ENCODE results near the gene C1orf105.

C1orf105 gene

DNA sequence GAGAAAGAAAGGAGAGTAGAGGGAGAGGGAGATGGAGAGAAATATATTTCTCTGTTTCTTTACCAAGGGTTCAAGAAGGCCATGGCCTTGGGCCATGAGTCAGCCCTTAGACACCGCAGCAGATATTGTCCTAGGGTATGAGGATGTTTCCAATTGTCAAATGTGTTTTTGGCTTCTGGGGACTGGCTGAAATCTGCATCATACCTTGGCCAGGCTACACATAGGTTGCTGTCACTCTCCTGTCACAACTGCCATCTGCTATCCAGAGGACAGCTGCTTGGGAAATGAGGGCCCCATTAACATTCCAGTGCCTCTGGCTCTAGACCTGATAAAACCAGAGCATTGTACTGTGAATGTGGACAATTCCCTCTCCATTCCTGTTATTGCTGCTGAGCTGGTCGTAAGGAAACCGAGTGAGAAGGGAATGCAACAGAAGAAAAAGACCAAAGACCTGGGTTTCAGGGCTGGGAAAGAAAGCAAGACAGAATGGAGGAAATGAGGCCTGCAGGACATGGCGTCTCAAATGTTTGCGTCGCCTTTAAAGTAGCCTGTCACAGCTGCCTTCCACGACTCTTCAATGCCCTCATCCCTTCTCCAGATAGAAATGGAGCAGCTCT lies 32.2 kb downstream of the C1orf105 start:
- no peak for TF ChIP-seq CTCF (IDR thresholded peaks at IDR 0.05; ENCODE audit: insufficient read depth, low read depth, low read length, missing control alignments)
- DNase-seq (ENCODE audit: low read depth): no peak
- H3K4me3 ChIP-seq (ENCODE audit: low read length): no peak overlapping the region

DNA sequence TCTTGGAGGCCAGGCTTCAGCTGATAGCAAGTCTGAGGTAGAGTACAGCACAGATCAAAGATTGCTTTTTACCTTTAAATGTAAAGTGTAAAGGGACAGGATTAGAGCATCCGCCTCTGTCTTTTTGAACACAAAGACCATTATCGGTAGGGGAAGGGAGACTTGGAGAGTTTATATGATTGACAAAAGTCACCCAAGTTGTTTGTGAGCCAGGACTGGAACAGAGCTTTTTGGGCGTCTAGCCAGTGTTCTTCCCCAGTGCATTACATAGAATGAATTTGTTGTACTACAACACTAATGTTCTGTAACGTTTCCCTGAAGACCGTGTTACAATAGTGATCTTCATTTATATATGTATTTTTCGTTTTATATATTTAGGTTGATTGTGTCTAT lies 32.7 kb downstream of the C1orf105 start:
- no peak for TF ChIP-seq CTCF (IDR thresholded peaks at IDR 0.05; ENCODE audit: insufficient read depth, low read depth, low read length, missing control alignments)
- no peak for DNase-seq (ENCODE audit: low read depth)

DNA sequence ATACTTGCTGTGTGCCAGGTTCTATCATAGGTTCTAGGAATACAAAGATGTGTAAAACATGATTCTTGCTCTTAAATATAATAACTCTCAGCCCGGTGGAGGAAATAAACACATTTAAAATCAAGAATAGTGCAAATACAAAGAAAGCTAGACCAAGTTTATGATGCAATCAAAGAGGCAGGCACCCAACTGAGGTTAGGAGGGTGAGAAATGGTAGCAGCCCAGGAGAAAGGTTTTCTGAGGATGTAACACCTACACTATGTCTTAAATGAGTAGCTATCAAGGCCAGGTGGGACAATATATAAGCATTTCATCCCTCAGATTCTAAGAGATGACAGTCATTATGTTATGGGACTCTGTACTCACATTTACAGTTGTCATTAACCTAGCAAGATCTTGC lies 33.1 kb downstream of the C1orf105 start:
- DNase-seq (ENCODE audit: low read depth): no peak
- no peak overlapping the region for H3K4me3 ChIP-seq (ENCODE audit: low read length)
- no peak for TF ChIP-seq CTCF (IDR thresholded peaks at IDR 0.05; ENCODE audit: insufficient read depth, low read depth, low read length, missing control alignments)

More for the DNA sequence above, 32.7 kb downstream of the C1orf105 start:
- no peak overlapping the region for H3K4me3 ChIP-seq (ENCODE audit: low read length)

DNA sequence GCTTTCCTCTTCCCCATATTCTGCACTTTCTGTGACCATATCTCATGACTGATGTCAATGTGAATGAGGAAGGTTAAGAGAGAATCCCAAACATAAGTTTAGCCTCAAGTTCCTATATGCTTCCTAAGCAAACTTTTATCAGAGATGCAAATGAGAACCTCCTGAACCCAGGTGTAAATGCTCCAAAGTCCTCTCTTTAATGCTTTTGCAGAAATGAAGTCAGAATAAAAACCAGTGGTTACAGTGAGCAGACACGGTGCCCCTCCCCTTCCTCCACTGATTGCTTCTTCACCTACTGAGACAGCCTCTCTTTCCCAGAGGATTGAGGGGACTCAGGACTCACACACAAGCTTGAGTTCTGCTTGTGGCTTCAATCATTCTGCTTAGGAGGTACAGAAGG lies 35.0 kb downstream of the C1orf105 start:
- H3K4me3 ChIP-seq (ENCODE audit: low read length): no peak overlapping the region
- TF ChIP-seq CTCF (IDR thresholded peaks at IDR 0.05; ENCODE audit: insufficient read depth, low read depth, low read length, missing control alignments): no peak
- no peak for DNase-seq (ENCODE audit: low read depth)

DNA sequence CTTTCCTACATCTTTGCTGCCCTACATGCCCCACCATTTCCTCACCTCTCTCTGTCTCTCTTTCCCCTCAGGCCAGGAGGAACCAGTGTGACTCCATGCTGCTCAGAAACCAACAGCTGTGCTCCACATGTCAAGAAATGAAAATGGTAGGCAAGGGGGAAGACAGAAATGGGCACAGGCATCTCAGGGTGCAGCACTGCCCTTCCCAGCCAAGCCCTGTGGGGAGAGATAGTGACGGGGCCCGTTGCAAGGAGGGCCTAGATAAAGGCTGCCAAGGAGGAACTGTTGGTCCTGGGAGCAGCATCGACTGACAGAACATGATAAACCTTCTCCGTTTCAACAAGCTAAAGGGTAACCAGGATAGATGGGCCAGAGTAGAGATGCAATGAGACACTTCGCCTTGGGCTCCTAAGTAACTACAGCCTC lies 35.9 kb downstream of the C1orf105 start:
- DNase-seq (ENCODE audit: low read depth): no peak
- TF ChIP-seq CTCF (IDR thresholded peaks at IDR 0.05; ENCODE audit: insufficient read depth, low read depth, low read length, missing control alignments): no peak

DNA sequence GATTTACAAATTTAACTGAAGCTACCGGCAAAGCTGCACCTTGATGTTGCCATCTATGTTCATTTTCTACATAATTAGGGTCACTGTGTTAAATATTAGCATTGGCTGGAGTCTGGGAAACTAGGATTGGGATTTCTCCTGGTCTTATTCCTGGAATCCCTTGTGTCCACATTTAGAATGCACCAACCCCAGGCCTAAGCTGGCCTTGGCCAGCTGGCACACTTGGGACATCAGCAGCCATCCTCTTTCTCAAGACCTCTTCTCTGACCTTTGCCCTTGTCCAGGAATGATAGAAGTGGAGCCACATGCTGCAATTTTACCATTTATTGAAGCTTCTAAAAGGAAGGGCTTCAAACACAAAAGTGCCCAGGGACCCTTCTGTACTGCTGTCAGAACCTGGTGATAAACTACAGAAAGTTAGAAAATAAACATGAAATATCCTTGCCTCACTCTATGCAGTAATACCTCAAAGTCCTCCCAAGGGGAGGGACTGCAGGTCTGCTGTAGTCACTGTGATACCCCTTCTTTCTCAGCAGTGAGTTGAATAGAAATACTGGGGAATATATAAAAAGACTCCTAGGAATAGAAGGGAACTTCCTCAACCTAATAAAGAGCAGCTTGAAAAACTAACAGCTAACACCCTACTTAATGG lies 37.1 kb downstream of the C1orf105 start:
- H3K4me3 ChIP-seq (ENCODE audit: low read length): no peak overlapping the region
- no peak for TF ChIP-seq CTCF (IDR thresholded peaks at IDR 0.05; ENCODE audit: insufficient read depth, low read depth, low read length, missing control alignments)
- no peak for DNase-seq (ENCODE audit: low read depth)

More for the DNA sequence above, 35.9 kb downstream of the C1orf105 start:
- no peak overlapping the region for H3K4me3 ChIP-seq (ENCODE audit: low read length)

DNA sequence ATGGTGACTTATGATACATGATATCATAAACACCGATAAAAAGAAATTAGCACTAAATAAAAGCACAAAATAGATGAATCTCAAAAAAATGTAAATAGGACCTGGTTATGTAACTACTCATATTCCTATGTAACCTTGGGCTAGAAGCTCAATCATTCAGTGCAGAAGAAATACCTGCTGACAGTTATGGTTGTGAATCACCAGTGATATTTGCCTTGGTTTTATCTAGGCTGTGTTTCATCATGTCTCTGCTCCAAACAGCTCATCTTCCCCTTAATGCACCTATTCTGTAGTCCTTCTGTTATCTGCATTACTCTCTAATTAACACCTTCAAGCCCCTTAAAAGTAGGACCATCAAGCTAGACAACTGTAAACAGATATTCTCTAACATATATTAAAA lies 39.7 kb downstream of the C1orf105 start:
- DNase-seq (ENCODE audit: low read depth): peak; percentile 88
- no peak overlapping the region for H3K4me3 ChIP-seq (ENCODE audit: low read length)
- TF ChIP-seq CTCF (IDR thresholded peaks at IDR 0.05; ENCODE audit: insufficient read depth, low read depth, low read length, missing control alignments): no peak

Measured in epithelial cell of esophagus (primary cell).